UCSD-AML1 (cell line): ENCODE results near the gene CNKSR2.
"Not testable (repeated sequence)": the region's sequence is repeated elsewhere in the genome, so short reads cannot be mapped to it uniquely, and the experiment has no call there.

ENCODE experiments used
- DNase-seq: peaks from one replicate; lab custom pipeline; 2025; ENCODE audit not compliant: unreplicated experiment; lab: John Stamatoyannopoulos, UW

CNKSR2 gene

DNA sequence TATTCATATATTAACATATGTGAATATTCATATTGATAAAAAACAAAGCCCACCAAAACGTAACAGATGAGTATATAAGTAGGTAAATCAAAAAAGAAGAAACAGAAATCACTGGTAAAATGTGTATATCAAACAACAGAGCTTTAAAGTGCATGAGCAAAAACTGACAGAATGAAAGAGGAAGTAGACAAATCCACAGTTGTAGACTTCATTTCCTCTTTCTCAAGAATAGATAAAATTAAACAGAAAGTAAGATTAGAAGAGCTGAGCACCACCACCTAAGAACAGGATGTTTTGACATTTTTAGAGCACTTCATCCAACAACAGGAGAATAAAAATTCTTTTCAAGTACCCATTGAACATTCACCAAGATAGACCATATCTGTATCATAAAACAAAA, 64.6 kb downstream of the CNKSR2 start:
- DNase-seq: no peak

DNA sequence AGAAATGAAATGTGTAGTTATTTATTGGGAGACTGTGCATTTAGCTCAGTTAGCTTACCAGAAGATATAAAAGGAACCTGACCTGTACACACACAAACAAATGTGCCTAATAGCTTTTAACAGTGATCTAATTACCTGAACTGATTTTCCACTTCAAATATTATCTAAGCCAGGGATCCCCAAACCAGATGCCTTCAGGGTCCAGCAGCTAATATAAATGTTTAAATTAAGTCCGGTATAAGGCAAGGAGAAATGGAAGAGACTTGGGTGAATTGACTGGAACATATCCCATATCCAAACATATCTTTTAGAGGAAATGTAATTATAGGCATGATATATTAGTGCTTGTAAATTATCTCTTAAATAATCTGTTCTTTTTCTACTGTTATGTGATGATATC, 66.7 kb downstream of the CNKSR2 start:
- no peak for DNase-seq

DNA sequence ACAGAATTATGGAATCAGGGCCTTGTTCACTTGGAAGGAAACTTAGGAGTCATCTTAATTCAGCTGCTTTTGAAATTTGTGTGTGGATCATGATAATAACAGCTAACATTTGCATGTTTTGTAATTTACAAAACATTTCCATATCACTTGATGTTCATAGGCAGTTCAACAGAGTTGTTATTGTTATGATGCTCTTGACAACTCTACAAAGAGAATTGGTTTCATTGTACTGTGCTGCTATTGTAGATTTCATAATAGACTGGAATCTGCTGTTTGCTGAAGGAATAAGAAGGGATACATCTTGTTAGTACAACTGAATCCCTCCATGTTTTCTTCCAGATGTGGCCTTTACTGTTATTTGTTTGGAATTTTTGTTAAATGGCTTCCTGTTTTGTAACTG, 83.5 kb downstream of the CNKSR2 start:
- DNase-seq: no peak

DNA sequence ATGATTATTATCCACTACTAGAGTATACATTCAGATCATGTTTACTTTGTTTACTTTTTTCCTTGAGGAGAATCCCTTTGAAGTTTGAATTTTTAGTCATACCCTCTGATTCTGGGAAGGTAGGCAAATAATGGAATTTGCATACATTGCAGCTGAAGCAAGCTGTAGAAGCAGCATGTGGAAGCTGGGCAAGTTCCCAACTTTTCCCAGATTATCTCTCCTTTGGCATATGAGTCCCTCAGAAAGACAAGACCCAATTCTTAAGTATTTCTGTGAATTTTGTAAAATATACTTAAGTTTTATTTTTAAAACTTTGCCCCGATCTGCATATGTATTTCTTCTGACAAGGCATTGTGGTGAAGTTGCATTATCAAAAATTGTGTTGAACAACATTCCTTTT, 94.9 kb downstream of the CNKSR2 start:
- no peak for DNase-seq

DNA sequence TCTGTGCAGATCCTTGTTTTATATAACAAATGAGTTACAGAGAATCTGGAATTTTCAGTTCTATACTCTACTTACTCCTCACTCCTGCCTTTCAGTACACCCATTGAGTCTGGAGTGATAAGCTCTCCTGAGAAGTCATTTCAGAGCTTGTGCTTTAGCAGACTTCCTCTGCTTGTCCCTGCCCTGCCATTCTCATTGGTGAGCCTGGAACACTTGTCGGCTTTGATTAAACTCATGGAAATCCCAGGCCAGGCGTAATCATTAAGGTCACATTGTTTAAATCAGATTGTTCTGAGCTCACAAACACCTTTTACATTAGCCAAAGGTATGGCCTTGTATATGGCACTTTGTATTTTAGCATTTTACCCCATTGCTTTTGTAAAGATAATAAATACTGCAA, 102.7 kb downstream of the CNKSR2 start:
- DNase-seq: no peak

DNA sequence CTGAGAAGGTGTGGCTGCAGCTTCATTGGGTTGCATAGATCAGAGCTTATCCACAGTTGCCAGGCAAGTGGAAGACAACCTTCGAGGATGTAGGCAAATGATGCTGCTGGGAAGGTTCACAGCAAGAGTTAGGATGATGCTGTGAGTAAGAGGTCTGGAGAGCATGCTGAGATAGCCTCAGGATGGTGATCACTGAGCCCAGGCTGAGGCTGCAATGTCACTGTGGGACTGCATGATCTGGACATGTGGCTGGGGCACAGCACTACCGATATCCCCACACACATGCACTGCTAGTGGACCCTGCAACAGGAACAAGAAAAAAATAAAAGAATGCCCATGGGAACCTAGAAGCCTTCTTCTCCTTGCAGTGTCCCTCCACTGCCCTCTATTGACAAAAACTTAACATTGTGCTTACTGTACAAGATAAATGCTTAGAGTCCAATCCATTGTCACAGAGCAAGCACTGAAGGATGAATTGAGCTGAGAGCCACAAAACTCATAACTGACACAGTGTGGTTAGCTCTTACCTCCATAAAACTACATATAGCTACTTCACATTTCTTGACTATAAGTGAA, 105.6 kb downstream of the CNKSR2 start:
- DNase-seq: peak; percentile 10

DNA sequence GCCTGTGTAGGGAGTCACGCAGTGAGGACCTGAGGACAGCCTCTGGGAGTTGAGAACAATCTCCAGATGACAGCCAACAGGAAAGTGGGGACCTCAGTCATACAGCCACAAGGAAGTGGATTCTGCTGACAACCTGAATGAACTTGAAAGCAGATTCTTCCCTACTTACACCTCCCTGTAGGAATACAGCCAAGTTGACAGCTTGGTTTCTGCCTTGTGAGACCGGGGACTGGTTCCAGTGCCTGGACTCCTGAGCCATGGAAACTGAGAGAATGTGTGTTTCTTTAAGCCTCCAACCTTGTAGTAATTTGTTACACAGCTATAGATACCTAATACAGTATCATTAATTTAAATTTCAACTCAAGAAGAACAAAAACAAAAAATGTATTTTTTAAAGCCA, 107.5 kb downstream of the CNKSR2 start:
- no peak for DNase-seq

DNA sequence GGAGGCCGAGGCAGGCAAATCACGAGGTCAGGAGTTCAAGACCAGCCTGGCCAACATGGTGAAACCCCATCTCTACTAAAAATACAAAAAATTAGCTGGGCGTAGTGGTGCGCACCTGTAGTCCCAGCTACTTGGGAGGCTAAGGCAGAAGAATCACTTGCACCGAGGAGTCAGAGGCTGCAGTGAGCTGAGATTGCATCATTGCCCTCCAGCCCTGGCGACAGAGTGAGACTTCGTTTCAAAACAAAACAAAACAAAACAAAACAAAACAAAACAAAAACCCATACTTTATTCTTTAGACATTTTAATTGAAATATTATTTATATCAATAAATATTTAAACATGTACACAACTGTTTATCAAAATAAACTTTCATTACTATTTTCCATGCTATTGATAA, 109.8 kb downstream of the CNKSR2 start:
- DNase-seq: not testable (repeated sequence)

DNA sequence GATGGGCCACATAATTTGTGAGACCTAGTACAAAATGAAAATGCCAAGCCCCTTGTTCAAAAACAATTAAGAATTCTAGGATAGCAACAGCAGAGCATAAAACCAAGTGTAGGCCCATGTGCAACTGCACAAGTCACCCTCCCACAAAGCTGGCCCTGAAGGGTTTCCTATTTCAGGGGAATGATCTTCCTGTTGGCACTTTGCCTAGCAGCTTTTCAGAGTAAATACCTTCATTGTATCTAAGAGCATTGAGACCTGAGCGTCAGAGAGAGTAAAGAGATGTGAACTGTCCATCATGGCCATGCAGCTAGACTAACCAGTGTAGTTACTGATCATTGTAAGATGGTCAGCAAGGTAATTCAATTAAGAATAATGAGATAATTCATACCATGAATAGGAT, 113.6 kb downstream of the CNKSR2 start:
- no peak for DNase-seq

DNA sequence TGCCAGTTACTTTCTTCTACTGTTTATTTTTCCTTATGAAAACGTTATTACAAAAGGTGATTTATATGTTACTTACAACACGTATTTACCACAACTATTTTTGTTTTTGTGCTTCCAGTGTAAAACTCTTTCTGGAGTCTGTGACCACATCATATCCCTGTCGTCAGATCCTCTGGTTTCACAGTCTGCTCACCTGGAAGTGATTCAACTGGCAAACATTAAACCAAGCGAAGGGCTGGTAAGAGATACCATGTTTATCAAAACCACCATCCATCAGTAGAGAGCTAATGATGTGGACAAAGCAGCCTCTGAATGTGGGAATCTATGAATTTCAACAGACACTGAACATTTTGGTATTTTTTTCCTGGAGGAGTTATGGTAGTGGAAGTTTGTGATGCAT, 116.1 kb downstream of the CNKSR2 start:
- no peak for DNase-seq

DNA sequence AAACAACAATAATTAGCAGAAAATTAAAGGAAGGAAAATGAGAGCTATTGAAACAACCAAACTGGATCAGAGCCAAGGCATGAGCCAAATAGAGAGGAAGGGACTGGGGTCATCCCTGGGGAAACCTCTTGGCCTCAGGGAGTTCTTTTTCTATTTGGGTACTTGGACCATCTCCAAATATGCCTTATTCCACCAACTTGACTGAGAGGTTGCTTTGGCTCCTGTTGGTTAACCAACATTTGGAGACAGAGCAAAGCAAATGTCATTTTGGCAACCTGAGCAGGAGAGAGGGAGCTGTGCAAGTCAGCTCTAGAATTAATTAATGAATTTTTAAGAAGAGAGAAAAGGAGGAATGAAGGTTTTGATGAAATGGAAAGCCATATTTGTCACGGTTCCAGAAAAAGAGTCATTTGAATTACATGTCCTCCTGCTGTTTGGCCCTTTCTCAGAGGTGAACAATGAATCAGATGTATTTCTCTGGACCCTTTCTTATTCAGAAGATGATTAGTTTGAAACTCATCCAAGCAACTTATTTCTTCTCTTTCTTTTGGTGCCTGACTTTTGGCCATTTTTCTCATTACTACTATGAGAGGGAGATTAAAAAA, 119.1 kb downstream of the CNKSR2 start:
- no peak for DNase-seq

DNA sequence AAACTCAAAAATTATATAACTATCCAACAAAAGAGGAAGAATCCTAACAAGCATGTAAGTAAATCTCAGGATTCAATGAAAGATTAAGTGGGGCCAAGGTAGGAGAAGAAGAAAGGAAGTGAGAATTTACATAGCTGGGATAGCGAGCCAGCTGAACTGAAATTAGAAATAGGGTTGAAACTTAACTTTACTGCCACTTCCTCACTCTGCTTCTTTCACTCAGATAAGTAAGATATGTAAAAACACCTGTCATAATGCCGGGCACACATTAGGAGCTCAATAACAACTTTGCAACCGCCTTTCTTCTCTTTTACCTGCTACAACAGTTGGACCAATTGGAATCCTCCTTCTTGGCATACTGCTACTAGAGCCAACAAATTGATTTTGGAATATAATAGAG, 129.4 kb downstream of the CNKSR2 start:
- DNase-seq: no peak

DNA sequence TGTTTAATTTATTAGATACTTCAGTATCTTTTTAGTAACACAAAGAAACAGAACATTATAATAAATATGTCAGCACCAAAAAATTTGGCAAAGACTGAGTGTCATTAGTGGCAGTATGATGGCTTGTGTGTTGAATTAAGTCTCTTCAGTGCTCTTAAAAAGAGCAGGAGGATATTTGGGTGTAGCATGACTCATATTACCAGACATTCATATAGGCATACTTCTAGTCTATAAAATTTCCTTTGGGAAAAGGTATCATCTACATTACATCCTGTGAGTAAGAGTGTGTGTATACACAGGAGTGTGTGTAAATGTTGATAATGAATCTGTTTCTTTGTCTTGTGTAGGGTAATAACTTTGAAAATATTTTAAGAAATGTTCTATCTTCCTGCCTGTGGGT, 135.7 kb downstream of the CNKSR2 start:
- DNase-seq: no peak

DNA sequence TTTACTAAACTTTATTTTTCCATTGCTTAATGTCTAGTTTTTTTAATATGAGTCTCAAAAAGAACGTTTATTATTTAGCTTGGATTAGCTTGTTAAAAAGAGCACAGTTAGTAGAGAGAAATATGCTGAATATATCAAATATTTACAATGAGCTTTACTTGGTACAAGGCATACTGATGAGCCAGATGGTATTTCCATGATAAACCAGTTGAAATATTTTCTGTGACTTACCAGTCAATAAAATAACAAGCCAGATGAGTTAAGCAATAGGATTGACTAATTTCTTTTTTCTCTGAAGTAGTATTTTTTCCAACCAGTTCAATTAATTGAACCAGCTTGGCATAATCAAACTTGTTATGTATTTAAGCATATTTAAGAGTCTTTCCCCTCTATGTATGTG, 149.8 kb downstream of the CNKSR2 start:
- no peak for DNase-seq

DNA sequence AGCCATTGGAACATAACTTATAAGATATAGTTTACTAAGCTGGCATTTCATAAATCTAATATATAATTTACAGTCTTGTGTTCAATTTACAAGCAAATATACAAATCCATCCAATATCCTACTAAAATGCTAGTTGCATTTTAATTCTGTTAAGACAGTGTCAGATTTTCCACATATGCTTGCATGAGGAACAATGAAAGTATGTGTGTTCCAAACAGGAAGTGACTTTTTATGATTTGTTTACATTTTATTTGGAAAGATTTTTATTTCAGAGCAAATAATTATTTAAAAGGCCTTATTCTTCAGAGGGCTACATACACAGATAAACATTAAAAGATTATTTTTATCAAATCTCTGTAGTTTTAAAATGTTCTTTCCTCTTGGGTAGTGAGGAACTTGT, 153.9 kb downstream of the CNKSR2 start:
- DNase-seq: no peak

DNA sequence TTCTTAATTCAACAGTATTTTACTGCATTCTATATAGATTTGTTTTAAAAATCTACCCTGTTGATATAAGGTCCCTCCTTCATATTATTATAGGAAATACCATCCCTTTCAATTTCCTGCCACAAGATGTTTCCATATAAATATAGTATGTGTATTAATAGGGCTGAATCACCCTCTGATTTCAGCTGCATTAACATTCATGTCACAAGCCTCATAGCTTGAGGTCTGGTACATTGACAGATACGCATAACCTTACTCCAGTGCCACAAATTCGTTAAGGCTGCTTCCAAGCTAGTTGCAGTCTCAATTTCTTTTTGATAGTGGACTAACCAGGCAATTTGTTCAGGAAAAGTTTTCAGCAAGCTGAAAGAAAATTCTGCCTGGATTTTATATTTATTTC, 155.6 kb downstream of the CNKSR2 start:
- DNase-seq: no peak

DNA sequence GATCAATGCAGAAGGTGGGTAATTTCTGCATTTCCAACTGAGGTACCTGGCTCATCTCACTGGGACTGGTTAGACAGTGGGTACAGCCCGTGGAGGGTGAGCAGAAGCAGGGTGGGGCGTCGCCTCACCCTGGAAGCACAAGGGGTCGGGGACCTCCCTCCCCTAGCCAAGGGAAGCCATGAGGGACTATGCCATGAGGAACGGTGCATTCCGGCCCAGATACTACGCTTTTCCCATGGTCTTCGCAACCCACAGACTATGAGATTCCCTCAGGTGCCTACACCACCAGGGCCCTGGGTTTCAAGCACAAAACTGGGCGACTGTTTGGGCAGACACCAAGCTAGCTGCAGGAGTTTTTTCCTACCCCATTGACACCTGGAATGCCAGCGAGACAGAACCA, 170.4 kb downstream of the CNKSR2 start:
- not testable (repeated sequence) for DNase-seq

DNA sequence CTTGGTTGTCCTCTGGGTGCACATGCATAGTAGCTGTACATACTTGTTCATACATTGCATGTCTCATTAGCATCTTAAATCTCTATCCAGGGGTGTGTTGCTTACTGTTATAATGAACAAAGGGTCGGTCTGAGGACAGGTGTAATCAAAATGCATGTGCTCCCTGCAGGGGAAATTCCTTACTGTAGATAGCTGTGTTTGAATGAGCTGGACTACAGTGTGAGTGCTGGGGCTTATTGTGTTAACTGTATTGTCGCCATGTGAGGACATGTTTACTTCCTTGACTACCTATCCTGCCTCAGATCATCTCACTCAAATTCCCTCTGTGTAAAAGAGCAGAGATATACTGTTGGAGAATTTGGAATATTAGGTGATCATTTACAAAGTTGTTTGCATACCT, 185.2 kb downstream of the CNKSR2 start:
- DNase-seq: no peak

DNA sequence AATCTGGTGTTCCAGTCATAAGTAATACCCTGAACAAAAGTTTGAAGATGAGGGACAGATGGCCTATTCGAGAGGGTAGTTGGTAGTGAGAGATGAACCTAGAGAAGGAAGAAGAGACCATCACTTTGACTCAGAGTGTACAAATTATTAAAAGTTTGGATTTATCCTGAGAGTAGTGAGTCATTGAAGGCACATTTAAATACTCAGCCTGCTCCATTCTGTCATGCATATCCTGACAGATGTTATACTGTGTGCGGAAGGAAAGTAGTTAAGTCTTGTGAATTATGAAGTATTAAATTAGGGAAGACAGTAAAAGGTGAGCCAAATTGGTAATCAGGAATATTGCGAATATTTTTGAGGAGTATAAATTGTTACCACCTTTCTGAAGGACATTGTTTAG, 190.8 kb downstream of the CNKSR2 start:
- DNase-seq: no peak

DNA sequence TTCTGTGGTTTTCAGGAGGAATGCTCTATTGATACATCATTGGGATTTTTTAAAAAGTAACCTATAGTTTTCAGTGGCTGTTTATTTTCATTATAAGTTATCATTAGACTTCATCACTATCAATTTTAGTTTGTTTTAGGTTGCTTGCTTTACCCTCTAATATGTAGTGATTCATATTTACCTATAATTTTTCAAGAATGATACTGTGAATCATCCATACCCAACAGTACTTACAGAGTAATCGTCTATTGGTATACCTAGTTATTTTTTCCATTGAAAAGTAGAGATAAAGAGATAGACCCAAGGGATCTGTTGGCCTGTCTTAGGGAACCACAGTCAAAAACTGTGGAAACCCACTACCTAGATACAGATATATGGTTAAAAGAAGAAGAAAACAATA, 200.6 kb downstream of the CNKSR2 start:
- no peak for DNase-seq

DNA sequence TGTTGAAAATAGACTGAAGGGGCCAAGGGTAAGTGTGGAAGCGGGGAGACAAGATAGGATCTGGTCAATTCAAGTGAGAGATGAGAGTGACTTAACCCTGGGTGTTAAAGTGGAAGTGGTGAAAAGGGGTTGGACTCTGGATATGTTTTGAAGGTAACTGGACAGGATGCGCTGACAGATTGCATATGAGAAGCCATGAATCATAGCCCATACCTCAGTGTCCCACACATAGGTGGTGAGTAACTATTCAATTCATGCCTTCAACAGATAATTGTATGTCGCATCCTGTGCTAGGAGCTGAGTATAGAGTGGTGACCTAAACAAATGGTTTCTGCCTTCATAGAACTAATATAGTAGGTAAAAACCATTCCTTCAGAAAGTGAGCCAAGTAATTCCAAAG, 207.3 kb downstream of the CNKSR2 start:
- no peak for DNase-seq

DNA sequence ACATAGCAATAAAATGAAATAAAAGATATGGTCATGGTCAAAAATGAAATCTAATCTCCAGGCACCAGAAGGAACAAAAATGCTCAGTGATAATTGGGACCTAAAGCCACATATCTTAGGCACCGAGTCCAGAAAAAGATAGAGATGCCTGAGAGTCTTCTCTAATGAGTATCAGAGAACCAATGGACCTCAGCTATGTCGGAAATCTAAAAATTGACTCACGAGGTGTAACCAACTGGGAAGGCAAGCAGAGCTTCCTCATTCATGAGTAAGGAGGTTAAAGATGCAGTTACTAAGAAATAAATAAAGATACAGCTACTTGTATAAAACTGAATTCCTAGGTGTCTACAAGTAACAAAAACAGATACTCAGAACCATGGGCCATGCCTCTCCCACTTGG, 211.8 kb downstream of the CNKSR2 start:
- DNase-seq: no peak

DNA sequence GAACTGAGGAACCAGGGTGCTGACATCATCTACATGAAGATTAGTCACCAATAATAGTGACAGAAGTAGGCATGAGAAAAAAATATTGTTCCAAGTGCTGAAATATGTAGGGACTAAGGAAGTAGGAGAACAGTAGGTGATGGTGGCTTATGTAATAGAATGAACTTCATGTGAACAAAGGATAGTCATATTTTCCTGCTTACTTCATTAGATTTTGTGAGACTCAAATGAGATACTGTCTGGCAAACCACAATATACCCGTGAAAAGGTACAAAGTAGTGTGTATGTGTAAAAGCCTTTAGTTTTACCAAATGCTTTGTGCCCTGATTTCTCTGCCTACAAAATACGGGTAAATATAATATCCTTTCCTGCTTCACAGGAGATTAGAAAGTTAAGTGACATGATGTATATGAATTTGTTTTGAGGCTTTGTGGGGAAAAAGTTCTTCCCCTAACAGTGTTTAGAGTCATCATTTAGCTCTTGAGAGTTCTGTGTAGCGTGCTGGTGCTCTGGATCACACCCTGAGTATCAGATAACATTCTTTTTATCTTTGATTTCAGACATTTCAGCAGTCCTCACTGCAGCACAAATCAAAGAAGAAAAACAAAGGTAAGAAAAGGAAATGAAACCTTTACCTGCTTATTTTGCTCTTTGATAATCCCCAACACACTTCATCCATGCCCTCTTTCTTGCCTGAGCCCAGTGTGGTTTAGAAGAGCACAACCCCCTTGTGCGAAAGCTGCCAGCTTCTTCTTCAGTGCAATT, 216.0 kb downstream of the CNKSR2 start:
- no peak for DNase-seq
